ENCODE data around the gene ASIC4.

The ASIC4 gene

DNA sequence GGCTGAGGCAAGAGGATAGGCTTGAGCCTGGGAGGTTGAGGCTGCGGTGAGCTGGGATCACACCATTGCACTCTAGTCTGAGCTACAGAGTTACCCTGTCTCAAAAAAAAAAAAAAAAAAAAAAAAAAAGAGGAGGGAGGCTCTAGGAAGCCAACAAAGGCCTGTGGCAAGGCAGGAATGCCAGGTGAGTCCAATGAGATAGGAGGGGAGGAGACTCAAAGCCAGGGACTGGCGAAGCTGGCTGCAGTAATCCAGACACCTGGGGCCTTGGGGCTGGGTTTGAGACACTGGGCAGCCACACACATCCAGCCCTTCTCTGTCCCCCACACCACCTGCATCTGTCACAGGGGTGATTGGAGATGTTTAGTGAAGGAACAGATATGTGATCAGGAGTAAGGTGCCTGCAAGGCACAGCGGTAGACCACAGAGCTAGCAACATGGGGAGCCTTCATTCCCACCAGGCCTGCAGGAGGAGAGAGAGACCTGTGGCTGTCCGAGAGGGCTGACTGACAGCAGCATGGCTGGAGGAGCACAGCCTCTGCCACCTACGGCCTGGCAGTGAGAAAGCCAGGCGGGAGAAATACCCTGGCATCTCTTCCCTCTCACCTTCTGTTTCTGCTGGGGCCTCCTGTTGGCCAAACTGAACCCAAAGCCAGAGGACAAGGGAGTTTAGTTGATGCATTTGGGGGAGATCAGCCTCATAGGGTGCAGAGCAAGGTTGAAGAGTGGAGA, 19.8 kb downstream of the ASIC4 start:
- TF ChIP-seq, protein P1, sequence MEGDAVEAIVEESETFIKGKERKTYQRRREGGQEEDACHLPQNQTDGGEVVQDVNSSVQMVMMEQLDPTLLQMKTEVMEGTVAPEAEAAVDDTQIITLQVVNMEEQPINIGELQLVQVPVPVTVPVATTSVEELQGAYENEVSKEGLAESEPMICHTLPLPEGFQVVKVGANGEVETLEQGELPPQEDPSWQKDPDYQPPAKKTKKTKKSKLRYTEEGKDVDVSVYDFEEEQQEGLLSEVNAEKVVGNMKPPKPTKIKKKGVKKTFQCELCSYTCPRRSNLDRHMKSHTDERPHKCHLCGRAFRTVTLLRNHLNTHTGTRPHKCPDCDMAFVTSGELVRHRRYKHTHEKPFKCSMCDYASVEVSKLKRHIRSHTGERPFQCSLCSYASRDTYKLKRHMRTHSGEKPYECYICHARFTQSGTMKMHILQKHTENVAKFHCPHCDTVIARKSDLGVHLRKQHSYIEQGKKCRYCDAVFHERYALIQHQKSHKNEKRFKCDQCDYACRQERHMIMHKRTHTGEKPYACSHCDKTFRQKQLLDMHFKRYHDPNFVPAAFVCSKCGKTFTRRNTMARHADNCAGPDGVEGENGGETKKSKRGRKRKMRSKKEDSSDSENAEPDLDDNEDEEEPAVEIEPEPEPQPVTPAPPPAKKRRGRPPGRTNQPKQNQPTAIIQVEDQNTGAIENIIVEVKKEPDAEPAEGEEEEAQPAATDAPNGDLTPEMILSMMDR (IDR thresholded peaks at IDR 0.05; ENCODE audit: borderline replicate concordance, control extremely low read depth, extremely low read depth, insufficient read depth, missing control alignments): no peak
- in situ Hi-C loops (cut with MboI; ENCODE audit: low sequenced_read_pairs, unreplicated experiment): loop anchor here (5.0 to 10.0 kb wide), 2 partner anchors 132 to 161 kb away; no protein-coding TSS in a partner anchor
- DNase-seq (ENCODE audit: low spot score): no peak

DNA sequence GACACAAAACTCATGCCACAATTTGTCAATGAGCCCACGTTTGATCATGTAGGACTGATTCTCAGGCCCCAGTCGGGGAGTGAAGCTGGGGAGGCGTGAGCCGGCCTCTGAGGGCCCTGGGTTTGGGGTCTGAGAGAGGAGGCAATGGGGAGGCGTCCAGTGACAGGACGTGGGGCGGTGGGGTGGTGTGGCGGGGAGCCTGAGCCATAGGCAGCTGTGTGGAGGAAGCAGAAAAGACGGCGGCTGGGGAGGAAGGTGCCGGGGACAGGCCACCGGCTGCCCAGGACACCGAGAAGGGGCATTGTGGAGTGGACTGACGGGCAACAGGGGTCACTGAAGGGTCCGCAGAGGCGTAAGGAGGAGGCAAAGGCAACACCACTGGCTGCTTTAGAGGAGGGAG, 22.1 kb downstream of the ASIC4 start:
- TF ChIP-seq, protein P1 (IDR thresholded peaks at IDR 0.05; ENCODE audit: borderline replicate concordance, control extremely low read depth, extremely low read depth, insufficient read depth, missing control alignments): no peak
- no peak for DNase-seq (ENCODE audit: low spot score)
- in situ Hi-C loops (cut with MboI; ENCODE audit: low sequenced_read_pairs, unreplicated experiment): loop anchor here (10.0 kb wide), 1 partner anchor 158 kb away; no protein-coding TSS in a partner anchor

DNA sequence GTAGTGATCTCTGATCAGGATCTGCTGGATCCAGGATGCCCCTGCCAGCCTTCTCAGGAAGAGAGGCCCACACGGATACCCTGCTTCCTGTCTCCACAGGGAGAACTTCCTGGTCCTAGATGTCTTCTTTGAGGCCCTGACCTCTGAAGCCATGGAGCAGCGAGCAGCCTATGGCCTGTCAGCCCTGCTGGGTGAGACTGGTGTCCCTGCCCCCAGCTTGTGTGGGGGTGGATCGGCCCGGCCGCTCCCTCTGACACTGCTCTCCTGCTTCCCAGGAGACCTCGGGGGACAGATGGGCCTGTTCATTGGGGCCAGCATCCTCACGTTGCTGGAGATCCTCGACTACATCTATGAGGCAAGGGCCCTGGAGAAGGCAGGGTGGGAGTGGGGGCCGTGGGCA, 22.7 kb downstream of the ASIC4 start:
- in situ Hi-C loops (cut with MboI; ENCODE audit: low sequenced_read_pairs, unreplicated experiment): loop anchor here (10.0 kb wide), 1 partner anchor 158 kb away; no protein-coding TSS in a partner anchor
- DNase-seq (ENCODE audit: low spot score): no peak
- TF ChIP-seq, protein P1 (IDR thresholded peaks at IDR 0.05; ENCODE audit: borderline replicate concordance, control extremely low read depth, extremely low read depth, insufficient read depth, missing control alignments): no peak

- no peak for DNase-seq (ENCODE audit: low spot score)
- in situ Hi-C loops (cut with MboI; ENCODE audit: low sequenced_read_pairs, unreplicated experiment): loop anchor here (10.0 kb wide), 1 partner anchor 157 kb away; no protein-coding TSS in a partner anchor
- TF ChIP-seq, protein P1 (IDR thresholded peaks at IDR 0.05; ENCODE audit: borderline replicate concordance, control extremely low read depth, extremely low read depth, insufficient read depth, missing control alignments): no peak
Observed at GRCh38 chr2:219537657-219538488, 23.6 kb downstream of the ASIC4 start.

DNA sequence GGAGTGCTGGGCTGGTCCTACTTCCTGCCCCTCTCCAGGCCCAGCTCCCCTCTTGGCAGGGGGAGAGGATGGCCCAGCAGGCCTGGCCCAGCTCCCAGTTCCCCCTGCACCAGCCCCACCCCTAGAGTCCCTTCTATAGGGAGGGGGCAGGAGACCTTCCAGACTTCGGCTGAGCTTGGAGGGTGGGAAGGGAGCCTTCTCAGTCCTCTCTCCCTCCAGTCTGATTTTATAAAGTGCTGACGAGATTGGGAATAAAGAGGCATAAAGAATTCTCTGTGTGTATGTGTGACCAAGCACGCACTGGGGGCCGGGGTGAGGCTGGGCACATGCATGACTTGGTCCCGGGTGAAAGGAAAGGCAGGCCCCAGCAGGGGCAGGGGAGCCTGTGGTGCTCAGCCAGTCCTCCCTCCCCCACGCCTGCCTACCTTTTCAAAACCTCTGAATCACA, 24.2 kb downstream of the ASIC4 start:
- TF ChIP-seq, protein P1 (IDR thresholded peaks at IDR 0.05; ENCODE audit: borderline replicate concordance, control extremely low read depth, extremely low read depth, insufficient read depth, missing control alignments): no peak
- no peak for DNase-seq (ENCODE audit: low spot score)
- in situ Hi-C loops (cut with MboI; ENCODE audit: low sequenced_read_pairs, unreplicated experiment): loop anchor here (10.0 kb wide), 1 partner anchor 156 kb away; no protein-coding TSS in a partner anchor
